ENCODE data around the gene CCS. TPM values are rescaled to one million over a fixed set of nuclear protein-coding genes. Genes with fewer than 3 reads are reported as not detected.
"Not testable (repeated sequence)": the region's sequence is repeated elsewhere in the genome, so short reads cannot be mapped to it uniquely, and the experiment has no call there.

CCS gene
- total and polyA plus RNA-seq, 7 donors: 10.5 to 22.9 (median 15.7) TPM

- H3K4me1 ChIP-seq: peaks cover 4% of the 10 kb centered on the region
- H3K27me3 ChIP-seq (ENCODE audit: insufficient read depth in 3 of 3, low read length in 2 of 3): no peaks in the 10 kb centered on the region
- H3K27ac ChIP-seq: no peak overlapping the region
- DNase-seq (no peak), ATAC-seq (no peak)
- 87 to 92% (median 88%) methylated on average over 4 of the region's 4 CpGs for WGBS, 3 donors
- H3K9me3 ChIP-seq: no peaks in the 10 kb centered on the region
- intact Hi-C loops (cut with DNase I): no loop called here
- peaks cover 0 to 47% of the 10 kb centered on the region in 2 donors for H3K36me3 ChIP-seq (ENCODE audit: insufficient read depth in 1 of 2, low read depth in 1 of 2)
- no peak overlapping the region for H3K4me3 ChIP-seq
- no peak for TF ChIP-seq CTCF (IDR thresholded peaks at IDR 0.05)
Observed at GRCh38 chr11:66600631-66601233, 7.7 kb downstream of the CCS start.

DNA sequence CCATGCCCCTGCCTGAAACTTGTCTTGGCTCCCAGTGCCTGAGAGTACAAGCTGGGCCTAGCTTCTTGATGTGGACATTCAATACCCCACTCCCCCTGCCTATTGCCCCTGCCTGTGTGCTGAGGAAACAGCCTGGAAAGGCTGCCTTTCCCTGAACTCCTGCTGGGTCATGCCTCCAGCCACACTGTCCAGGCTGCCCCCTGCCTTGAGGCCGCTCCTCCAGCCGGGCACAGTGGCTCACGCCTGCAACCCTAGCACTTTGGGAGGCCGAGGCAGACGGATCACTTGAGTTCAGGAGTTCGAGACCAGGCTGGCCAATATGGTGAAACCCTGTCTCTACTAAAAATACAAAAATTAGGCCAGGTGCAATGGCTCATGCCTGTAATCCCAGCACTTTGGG, 10.1 kb downstream of the CCS start:
- no peak for TF ChIP-seq CTCF (IDR thresholded peaks at IDR 0.05)
- H3K36me3 ChIP-seq (ENCODE audit: insufficient read depth in 1 of 2, low read depth in 1 of 2): peaks cover 0 to 55% of the 10 kb centered on the region in 2 donors
- no peak overlapping the region for H3K27ac ChIP-seq
- DNase-seq (no peak), ATAC-seq (no peak)
- intact Hi-C loops (cut with DNase I): no loop called here
- no peaks in the 10 kb centered on the region for H3K9me3 ChIP-seq
- no peak overlapping the region for H3K4me3 ChIP-seq
- WGBS, 3 donors: 87 to 94% (median 90%) methylated on average over 6 of the region's 6 CpGs
- no peaks in the 10 kb centered on the region for H3K27me3 ChIP-seq (ENCODE audit: insufficient read depth in 3 of 3, low read length in 2 of 3)
- H3K4me1 ChIP-seq: peaks cover 4% of the 10 kb centered on the region

- H3K4me3 ChIP-seq: no peak overlapping the region
- H3K4me1 ChIP-seq: peaks cover 4% of the 10 kb centered on the region
- no peak for TF ChIP-seq CTCF (IDR thresholded peaks at IDR 0.05)
- H3K27me3 ChIP-seq (ENCODE audit: insufficient read depth in 3 of 3, low read length in 2 of 3): no peaks in the 10 kb centered on the region
- WGBS, 3 donors: 89 to 93% (median 91%) methylated on average over 5 of the region's 5 CpGs
- DNase-seq (no peak), ATAC-seq (no peak)
- H3K36me3 ChIP-seq (ENCODE audit: insufficient read depth in 1 of 2, low read depth in 1 of 2): peaks cover 0 to 52% of the 10 kb centered on the region in 2 donors
- intact Hi-C loops (cut with DNase I): no loop called here
- H3K9me3 ChIP-seq: no peaks in the 10 kb centered on the region
- no peak overlapping the region for H3K27ac ChIP-seq
Observed at GRCh38 chr11:66604155-66604554, 11.2 kb downstream of the CCS start.

GRCh38 chr11:66606608-66607007, 13.6 kb downstream of the CCS start:
- WGBS, 3 donors: 97 to 100% (median 98%) methylated on average over 3 of the region's 3 CpGs
- intact Hi-C loops (cut with DNase I); DNase-seq: not testable (repeated sequence)

GRCh38 chr11:66607126-66607834, 14.3 kb downstream of the CCS start:
- peak overlapping the region; percentile 16 for H3K27ac ChIP-seq
- ATAC-seq (peak in 3 of 4 donors; percentile 54 to 70 (median 62)), DNase-seq (peak; percentile 79 to 83)
- H3K4me3 ChIP-seq: no peak overlapping the region
- H3K9me3 ChIP-seq: no peaks in the 10 kb centered on the region
- H3K27me3 ChIP-seq (ENCODE audit: insufficient read depth in 3 of 3, low read length in 2 of 3): no peaks in the 10 kb centered on the region
- intact Hi-C loops (cut with DNase I): no loop called here
- no peaks in the 10 kb centered on the region for H3K4me1 ChIP-seq
- peaks cover 0 to 31% of the 10 kb centered on the region in 2 donors for H3K36me3 ChIP-seq (ENCODE audit: insufficient read depth in 1 of 2, low read depth in 1 of 2)
- WGBS, 3 donors: 39 to 52% (median 39%) methylated on average over 8 of the region's 8 CpGs
- no peak for TF ChIP-seq CTCF (IDR thresholded peaks at IDR 0.05)

More at GRCh38 chr11:66606608-66607007, 13.6 kb downstream of the CCS start:
- H3K9me3 ChIP-seq; H3K4me3 ChIP-seq; ATAC-seq; H3K27me3 ChIP-seq (ENCODE audit: insufficient read depth in 3 of 3, low read length in 2 of 3); H3K4me1 ChIP-seq: not testable (repeated sequence)
- H3K36me3 ChIP-seq (ENCODE audit: insufficient read depth in 1 of 2, low read depth in 1 of 2): peaks cover 0 to 31% of the 10 kb centered on the region in 2 donors
- peak overlapping the region; percentile 16 for H3K27ac ChIP-seq
